ENCODE measurements around the gene ADAM12.
A peak's percentile ranks its signal among the peaks of the same experiment; 100 is the strongest.
"Not testable (repeated sequence)": the region's sequence is repeated elsewhere in the genome, so short reads cannot be mapped to it uniquely, and the experiment has no call there.

Gene ADAM12

GRCh38 chr10:126252884-126253610 lies 135.2 kb downstream of the ADAM12 start:
- DNase-seq (ENCODE audit: low read depth) = peak; percentile 99
- no peak overlapping the region for H3K4me3 ChIP-seq (ENCODE audit: control insufficient read depth, low read depth, low read length)
- no peak for TF ChIP-seq CTCF (IDR thresholded peaks at IDR 0.05; ENCODE audit: control insufficient read depth, insufficient read depth, low read depth, low read length, missing control alignments)

GRCh38 chr10:126251778-126252407 lies 136.4 kb downstream of the ADAM12 start:
- no peak overlapping the region for H3K4me3 ChIP-seq (ENCODE audit: control insufficient read depth, low read depth, low read length)
- TF ChIP-seq CTCF (IDR thresholded peaks at IDR 0.05; ENCODE audit: control insufficient read depth, insufficient read depth, low read depth, low read length, missing control alignments) = no peak

GRCh38 chr10:126250527-126251310 lies 137.6 kb downstream of the ADAM12 start:
- H3K4me3 ChIP-seq (ENCODE audit: control insufficient read depth, low read depth, low read length) = no peak overlapping the region
- TF ChIP-seq CTCF (IDR thresholded peaks at IDR 0.05; ENCODE audit: control insufficient read depth, insufficient read depth, low read depth, low read length, missing control alignments) = no peak
- no peak for DNase-seq (ENCODE audit: low read depth)

More at GRCh38 chr10:126251778-126252407, 136.4 kb downstream of the ADAM12 start:
- no peak for DNase-seq (ENCODE audit: low read depth)

- no peak for TF ChIP-seq CTCF (IDR thresholded peaks at IDR 0.05; ENCODE audit: control insufficient read depth, insufficient read depth, low read depth, low read length, missing control alignments)
- no peak overlapping the region for H3K4me3 ChIP-seq (ENCODE audit: control insufficient read depth, low read depth, low read length)
- DNase-seq (ENCODE audit: low read depth) = no peak
Observed at GRCh38 chr10:126250045-126250444, 138.2 kb downstream of the ADAM12 start.

- H3K4me3 ChIP-seq (ENCODE audit: control insufficient read depth, low read depth, low read length) = no peak overlapping the region
- no peak for TF ChIP-seq CTCF (IDR thresholded peaks at IDR 0.05; ENCODE audit: control insufficient read depth, insufficient read depth, low read depth, low read length, missing control alignments)
- peak; percentile 99 for DNase-seq (ENCODE audit: low read depth)
Observed at GRCh38 chr10:126247446-126247975, 140.8 kb downstream of the ADAM12 start.

- H3K4me3 ChIP-seq (ENCODE audit: control insufficient read depth, low read depth, low read length); DNase-seq (ENCODE audit: low read depth): not testable (repeated sequence)
Observed at GRCh38 chr10:126246396-126246795, 141.9 kb downstream of the ADAM12 start.
